NCI-H345 (cell line): Measurements from ENCODE around the gene CFAP61.

Experiments used
- DNase-seq: peaks from one replicate; lab custom pipeline; 2025; lab: John Stamatoyannopoulos, UW

Gene CFAP61

GRCh38 chr20:20167698-20168097, 115.4 kb downstream of the CFAP61 start:
- no peak for DNase-seq

- DNase-seq = no peak
Observed at GRCh38 chr20:20173254-20173653, 120.9 kb downstream of the CFAP61 start.

- no peak for DNase-seq
Observed at GRCh38 chr20:20174089-20174835, 121.9 kb downstream of the CFAP61 start.

GRCh38 chr20:20181322-20181721, 129.0 kb downstream of the CFAP61 start:
- no peak for DNase-seq

GRCh38 chr20:20184149-20184548, 131.8 kb downstream of the CFAP61 start:
- DNase-seq = no peak

GRCh38 chr20:20184706-20185105, 132.4 kb downstream of the CFAP61 start:
- no peak for DNase-seq

GRCh38 chr20:20188647-20189046, 136.3 kb downstream of the CFAP61 start:
- no peak for DNase-seq

- no peak for DNase-seq
Observed at GRCh38 chr20:20192366-20192765, 140.0 kb downstream of the CFAP61 start.

- DNase-seq = no peak
Observed at GRCh38 chr20:20195021-20195705, 142.8 kb downstream of the CFAP61 start.

GRCh38 chr20:20196610-20197009, 144.3 kb downstream of the CFAP61 start:
- DNase-seq = no peak

- DNase-seq = no peak
Observed at GRCh38 chr20:20198011-20198410, 145.7 kb downstream of the CFAP61 start.

GRCh38 chr20:20199361-20200160, 147.2 kb downstream of the CFAP61 start:
- DNase-seq = no peak

- DNase-seq = no peak
Observed at GRCh38 chr20:20201124-20201523, 148.8 kb downstream of the CFAP61 start.

GRCh38 chr20:20201639-20202038, 149.3 kb downstream of the CFAP61 start:
- DNase-seq = no peak

GRCh38 chr20:20202768-20203167, 150.4 kb downstream of the CFAP61 start:
- no peak for DNase-seq

- DNase-seq = peak; percentile 29
Observed at GRCh38 chr20:20203784-20204183, 151.5 kb downstream of the CFAP61 start.

GRCh38 chr20:20204256-20204655, 151.9 kb downstream of the CFAP61 start:
- peak; percentile 64 for DNase-seq

- peak; percentile 66 for DNase-seq
Observed at GRCh38 chr20:20205141-20205861, 153.0 kb downstream of the CFAP61 start.

- DNase-seq = no peak
Observed at GRCh38 chr20:20205862-20206236, 153.5 kb downstream of the CFAP61 start.

- no peak for DNase-seq
Observed at GRCh38 chr20:20206788-20207187, 154.5 kb downstream of the CFAP61 start.

- peak; percentile 67 for DNase-seq
Observed at GRCh38 chr20:20207291-20207690, 155.0 kb downstream of the CFAP61 start.

GRCh38 chr20:20207872-20208271, 155.5 kb downstream of the CFAP61 start:
- no peak for DNase-seq
